Limb (tissue), 2 donors: ENCODE results near the gene FBF1.

Experiments
- DNase-seq, 2 donors: peaks; one replicate each; pipeline ENCODE4 v3.0.0-alpha.2; 2016; ENCODE audit errors: extremely low spot score in 2 of 2

The FBF1 gene

DNA sequence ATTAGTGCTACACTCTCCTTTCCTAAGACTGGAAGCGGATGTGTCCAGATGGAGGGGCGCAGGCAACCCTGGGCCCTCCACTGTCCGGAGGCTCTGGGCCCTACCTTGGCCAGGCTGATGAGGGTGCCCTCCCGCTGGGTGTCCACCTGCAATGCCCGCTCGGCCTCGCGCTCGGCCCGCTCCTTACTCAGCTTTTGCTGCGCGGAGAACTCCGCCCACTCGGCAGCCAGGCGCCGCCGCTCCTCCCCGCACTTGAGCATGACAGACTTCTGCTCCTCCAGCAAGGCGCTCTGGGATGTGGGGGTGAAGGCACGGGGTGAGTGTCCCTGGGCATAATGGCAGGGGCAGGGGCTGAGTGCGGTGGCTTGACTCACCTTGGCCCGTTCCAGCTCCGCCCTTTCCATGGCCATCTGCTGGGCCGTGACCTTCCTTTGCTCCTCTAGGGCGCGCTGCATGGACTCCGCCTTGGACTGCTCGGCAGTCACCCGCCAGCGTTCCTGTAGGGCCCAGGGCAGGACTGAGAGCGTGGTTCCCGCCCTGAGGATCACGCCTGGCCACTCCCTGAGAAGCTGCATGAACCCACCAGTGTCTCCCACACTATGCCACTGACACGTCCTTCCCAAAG lies 26.1 kb downstream of the FBF1 start:
- no peak for DNase-seq

DNA sequence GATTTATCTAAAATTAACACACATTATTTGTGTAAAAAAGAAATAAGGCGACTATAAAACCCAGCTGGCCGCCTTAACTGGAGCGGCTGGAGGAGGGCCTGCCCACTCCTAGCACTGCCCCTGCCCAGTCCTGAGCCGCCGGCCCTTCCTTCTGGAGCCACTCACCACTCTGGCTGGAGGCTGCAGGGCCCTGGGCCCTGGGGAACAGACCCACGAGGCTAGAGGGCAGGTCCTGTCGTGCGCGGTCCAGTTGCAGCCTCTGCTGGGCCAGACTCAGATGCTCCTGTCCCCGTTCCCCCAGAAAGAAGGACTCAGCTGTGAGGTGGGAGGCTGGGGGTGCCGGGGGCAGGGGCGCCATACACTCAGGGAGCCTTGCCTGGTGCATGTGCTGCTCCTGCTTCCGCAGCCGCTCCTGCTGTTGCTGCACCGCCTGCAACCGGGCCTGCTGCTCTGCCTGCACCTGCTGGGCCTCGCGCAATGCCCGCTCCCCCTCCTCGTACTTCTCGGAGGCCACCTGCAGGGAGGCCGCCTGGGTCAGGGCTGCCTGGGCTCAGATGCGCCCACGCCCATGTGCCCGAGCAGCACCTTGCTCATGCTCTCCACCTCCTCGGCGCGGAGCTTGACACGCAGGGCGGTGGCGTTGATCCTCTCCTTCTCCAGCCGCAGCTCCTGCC lies 27.2 kb downstream of the FBF1 start:
- no peak for DNase-seq

DNA sequence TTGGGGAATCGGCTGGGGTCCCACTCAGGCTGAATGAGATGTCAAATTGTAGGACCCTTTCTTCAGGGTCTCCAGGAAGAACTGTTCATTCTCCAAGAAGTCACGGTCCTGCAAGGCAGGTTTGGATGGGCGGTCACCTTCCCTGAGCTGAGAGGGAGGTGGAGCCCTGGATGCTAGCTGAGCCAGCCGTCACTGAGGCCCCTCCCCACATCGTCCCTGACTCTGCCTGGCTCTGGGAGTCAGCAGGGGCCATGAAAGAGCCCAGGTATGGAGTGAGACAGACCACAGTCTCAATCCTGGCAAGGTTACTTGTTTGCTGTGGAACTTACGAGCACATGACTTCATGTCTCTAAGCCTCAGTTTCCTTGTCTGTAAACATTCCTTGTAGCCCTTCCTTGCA lies 30.1 kb downstream of the FBF1 start:
- DNase-seq, result no peak

DNA sequence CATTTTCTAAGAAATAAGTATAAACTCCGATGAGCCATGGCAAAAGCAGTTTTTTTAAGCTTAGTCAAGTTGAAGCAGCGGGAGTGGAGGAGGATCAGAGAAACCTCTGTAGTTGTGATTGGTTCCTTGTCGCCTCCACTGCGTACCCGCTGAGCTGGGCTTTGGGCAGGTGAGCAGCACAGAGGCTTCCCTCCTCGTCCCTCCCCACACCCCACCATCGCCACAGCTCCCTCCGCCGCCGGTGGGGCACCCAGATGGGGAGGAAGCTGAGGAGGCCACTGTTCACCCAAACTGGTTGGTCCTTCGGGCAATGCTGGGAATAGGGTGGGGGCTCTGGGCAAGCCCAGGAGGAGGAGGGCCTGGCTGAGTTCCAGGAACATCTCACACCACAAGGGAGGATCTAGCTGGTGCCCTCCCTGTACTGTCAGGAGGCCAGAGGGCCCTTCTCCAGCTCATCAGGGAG lies 31.0 kb downstream of the FBF1 start:
- DNase-seq, result no peak

DNA sequence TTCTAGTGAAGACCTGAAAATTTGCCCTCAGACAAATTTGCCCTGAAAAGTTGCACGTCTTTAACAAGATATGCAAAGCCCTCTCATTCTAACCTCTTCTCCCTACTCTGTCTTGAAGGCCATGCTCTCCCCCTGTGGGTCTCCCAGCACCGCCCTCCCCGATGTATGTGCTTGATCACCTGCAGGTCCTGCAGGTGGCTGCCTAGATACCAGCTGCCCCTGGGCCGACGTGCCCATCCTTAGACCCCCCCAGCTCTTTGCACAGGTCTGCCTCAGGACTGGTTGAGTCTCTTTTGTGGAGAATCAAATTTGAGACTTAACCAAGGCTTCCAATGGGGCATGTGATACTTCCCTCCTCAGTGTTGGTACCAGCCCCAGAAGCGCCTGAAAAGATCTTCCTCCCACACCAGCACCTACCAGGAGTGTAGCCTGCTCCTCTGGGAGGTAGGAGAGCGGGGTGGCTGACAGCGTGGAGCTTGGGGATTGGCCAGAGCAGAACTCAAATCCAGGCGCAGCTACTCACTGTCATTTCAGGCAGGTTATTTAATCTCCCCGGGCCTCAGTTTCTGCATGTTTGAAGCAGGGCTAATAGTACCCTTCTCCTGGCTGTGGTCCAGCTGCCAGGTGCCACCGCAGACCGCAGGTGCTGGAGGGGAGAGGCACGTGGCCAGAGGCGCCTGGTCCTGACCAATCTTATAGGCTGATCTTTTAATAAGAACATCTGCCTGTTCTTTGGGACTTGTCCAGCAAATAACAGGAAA lies 31.6 kb downstream of the FBF1 start:
- no peak for DNase-seq

DNA sequence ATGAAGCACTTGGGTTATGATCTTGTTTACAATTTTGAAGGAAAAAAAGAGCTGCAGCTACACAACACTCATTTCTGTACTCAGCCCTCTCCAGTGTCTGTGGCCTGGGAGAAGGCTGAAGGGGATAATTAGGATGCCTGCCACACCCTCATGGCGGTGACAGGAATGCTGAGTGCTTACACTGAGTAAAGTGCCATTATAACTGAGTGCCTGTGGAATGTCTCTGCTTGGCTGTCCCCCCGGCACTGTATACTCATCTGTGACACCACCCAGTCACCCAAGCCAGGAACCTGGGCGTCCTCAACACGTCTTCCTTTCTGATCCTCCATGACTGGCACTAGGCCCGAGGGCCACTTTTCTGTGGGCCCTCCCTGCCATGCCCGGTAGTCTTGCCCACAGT lies 32.6 kb downstream of the FBF1 start:
- DNase-seq, result no peak

DNA sequence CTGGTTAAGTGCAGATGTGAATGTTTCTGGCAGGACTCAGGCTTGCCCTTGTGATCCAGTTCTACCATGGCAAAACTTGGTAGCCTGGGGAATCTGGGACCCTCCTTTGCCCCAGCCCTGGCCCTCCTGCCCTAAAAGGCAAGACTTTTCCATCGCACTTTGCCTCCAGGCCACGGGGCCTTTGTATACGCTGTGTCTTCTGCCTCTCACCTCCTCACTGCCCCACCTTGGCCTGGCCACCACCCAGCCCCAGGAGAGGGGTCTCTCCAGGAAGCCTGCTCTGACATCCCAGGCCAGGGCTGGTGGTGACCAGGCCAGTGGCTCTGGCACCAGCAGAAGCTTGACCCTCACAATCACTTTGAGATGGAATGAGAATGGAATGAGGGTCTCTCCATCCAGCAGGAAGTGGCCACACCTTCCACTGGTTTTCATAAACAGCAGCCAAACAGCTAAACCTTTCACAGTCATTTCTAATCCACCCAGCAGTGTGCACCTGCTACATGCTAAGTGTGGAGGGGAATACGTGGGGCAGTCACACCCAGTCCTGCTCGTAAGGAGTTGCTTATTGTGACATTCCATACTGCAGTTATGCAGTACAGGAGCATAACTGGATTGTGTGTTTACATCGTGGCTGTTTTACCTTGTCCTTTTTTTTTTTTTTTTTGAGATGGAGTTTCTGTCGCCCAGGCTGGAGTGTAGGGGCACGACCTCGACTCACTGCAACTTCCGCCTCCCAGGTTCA lies 34.5 kb downstream of the FBF1 start:
- DNase-seq, result no peak

DNA sequence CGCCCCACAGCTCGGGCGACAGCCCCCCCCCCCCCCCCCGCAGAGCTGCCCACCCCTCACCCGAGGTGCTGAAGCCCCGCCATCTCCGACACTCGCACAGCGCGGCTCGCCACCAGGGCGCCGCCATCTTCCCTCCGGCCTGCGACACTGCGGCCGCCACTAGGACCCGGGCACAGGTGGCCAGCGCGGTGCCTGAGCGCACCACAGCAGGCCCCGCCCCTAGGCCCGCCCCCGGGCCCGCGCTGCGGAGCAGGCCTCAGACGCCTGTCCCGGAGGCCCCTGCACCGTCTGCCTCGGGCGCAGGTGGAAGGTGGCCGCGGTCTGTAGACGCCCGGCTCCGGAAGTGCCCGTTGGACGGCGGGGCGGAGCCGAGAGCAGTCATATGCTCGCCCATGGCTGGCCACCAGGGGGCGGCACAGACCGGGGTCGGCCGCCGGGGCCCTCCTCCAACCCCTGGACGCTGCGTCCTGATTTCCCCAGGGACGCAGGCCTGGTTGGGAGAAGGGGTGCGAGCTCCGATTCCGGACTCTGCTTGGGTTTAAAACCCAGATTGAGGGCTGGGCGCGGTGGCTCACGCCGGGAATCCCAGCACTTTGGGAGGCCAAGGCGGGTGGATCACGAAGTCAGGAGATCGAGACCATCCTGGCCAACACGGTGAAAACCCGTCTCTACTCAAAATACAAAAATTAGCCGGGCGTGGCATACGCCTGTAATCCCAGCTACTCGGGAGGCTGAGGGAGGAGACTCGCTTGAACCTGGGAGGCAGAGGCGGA lies 35.9 kb downstream of the FBF1 start, which contains the start of gene MRPL38:
TSS of gene MRPL38 (minus strand) at position 136 of the 773 bp plus-strand sequence. CDS start at position 127, 9 bp downstream.
- peak; percentile 89 to 93 for DNase-seq

DNA sequence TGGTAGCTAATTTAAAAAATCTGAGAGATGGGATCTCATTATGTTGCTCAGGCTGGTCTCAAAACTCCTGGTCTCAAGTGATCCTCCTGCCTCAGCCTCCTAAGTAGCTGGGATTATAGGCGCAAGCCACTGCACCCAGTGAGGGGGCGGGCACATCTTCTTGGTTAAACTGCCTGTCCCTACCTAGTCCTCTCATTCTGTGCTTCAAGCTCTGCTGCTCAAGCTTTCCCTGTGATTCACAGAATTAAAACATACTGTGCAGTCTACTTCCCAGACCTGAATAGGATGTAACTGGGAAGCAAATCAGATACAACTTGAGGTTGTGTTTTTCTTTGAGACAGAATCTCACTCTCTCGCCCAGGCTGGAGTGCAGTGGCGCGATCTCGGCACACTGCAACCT lies 38.4 kb downstream of the FBF1 start:
- DNase-seq, result no peak

DNA sequence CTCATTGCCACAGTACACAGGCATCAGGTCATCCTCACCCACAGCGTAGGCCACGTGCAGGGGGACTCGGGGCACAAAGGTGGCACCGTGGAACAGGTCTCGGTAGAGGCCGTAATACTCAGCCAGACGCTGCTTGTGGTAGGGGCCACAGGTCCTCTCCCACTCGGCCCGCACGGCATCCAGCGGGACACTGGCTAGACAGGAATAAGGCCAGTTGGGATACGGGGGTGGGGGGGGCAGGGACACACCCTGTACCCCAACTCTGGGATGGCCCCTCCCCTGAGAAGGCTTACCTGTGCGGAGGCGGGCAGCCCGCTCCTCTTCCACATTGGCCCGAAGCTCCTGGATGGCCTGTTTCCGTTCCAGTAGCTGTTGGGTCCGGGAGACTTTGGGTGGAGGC lies 39.1 kb downstream of the FBF1 start:
- no peak for DNase-seq

DNA sequence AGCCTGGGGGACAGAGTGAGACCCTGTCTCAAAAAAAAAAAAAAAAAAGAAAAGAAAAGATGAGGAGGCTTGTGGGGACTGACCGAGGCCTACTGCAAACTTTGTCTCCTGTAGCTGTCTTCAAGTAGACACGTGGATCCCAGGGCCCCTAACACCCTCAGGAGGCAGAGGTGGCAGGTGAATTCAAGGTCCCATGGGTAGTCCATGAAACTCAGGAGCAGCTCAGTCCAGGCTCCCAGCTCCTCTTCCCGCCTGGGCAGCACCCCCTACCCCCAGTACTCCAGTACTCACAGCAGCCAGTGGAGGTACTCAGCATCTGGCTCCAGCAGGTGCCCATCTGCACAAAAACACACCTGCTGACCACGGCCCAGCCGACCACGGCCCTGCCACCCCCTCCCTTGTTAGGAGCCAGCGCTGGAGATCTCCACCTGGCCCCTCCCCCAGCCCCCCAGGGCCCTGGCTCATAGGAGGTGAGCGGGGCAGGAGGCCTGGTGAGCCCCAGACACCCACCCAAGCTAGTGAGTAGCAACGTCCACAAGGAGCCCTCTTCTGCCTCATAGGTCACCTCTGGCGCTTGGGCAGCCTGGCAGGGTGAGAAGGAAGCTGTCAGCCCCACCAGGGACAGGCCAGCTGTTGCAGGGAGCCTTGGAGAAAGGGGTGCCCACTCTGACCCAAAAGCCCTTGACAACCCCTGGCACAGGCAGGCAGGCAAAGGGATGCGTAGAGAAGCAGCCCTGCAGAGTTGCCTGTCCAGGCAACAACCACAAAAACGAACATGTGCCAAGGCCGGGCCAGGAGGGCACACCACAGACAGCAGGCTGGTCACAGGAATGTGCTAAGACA lies 39.9 kb downstream of the FBF1 start:
- peak in 1 of 2 donors; percentile 27 for DNase-seq

DNA sequence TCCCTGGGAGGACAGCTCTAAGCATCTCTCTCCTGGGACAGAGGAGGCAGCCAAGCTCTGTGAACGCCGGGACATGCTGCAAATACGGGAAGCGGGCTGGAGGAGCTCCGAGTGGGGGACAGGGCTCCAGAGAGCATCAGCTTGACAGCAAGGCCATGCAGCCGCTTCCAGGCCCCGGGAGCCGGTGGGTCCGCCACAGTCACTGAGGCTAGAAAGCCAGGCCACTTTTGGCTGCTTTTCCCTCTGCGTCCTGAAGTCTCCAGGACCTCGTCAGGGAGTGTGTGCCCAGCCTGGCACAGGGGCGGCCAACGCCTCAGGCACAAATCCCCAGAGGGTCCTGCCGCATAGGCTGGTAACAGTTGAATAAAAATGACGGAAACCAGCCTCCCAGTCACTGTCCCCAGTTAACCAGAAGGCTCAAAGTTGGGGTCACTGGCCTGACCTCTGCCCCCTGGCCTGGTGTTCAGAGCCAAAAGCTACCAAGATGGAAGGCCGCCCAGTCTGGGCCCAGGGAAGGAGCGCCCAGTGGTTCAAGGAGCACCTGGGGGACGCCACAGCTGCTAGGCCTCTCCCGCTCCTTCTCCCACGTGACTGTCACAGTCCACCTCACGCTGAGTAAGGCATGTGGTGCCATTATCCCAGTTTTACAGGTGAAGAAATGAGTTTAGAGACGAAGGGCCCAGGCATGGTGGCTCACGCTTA lies 40.9 kb downstream of the FBF1 start:
- no peak for DNase-seq

DNA sequence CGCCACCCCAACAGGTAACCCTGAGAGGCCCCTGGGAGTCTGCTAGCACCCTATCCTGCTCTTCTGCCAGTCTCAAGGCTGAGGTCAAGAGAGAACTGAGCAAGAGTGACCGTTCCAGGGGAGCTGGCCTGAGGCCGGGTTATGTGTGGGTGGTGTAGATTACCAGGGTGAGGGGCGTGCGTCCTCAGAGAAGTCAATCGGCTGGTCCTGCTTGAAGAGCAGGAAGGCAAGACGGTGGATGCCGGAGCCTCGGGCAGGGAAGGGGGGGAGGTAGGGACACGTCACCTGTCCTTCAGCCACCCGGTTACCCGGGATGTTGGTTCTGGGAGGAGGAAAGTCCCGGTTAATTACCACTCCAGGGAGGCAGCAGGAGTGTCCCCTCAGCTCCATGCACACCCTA lies 41.5 kb downstream of the FBF1 start:
- DNase-seq, result peak in 1 of 2 donors; percentile 27

DNA sequence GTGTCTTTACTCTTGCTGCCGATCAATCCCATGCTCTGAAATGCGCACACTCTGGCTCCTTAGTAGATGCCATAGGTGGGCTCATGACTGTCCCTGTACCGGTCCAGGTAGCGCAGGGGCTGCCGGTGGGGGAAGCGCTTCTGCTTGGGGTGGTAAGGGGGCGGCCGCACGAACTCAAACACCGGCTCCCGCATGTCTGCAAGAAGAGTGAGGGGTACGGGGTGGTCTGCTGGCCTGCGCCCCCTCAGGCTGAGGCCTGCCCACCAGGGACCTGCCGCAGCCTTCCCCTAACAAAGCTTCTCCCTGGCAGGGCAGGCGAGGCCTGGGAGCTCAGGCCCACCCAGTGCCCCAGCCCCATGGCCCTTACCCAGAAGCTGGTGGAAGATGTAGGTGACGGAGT lies 42.1 kb downstream of the FBF1 start:
- DNase-seq, result no peak

DNA sequence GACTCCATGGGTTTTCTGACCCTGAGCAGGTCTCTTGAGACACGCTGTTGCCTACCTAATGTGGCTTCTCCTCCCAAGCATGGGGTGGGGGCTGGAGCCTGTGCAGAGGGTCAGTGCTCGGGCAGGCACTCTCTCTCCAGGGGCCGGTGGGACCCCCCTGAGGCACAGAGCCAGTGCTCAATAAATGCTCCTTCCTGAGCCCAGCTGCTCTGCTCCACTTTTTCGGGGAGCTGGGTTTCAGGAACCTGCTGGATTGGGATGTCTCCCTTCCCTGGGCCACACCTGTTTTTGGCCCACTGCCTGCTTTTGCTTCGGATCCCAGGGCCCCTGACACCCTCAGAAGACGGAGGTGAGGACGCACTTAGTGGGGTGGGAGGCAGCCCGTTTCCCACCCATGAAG lies 42.8 kb downstream of the FBF1 start:
- DNase-seq, result peak in 1 of 2 donors; percentile 29

DNA sequence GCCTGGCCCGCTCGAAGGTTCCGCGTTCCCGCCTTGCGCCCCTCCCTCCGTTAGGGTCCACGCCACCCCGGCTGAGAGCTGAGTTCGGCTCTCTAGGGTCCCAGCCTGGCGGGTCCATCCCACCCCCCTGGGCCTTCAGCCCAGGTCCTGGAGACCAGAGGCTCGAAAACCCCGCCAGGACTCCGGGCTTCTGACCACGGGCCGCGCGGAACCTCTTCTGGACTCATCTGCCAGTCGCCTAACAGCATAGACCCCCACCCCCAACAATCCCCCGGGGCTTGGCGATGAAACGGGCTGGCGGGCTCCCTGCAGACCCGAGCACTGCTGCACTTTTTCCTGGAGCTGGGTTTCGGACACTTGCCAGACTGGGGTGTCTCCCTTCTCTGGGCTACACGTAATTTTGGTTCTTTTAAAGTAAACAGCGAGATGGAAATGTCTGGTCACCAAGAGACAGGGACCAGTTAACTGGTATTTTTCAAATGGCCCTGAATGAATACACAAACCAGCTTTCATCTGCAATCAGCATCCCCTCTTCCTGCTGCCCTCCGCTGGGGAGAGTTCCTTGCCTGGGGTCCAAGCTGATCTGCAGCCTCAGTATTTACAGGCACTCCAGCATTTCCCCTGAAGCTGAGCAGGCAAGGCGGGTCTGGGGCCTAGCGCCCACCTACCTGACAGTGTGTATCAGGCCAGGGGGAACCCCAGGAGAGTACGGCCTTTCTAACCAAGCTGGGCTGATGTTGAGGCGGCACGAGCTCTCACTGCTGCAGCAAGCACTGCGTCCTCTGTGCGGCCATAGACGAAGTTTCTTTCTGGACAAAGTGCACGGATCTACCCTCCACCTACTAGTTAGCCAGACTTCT lies 43.5 kb downstream of the FBF1 start:
- peak in 1 of 2 donors; percentile 26 for DNase-seq

DNA sequence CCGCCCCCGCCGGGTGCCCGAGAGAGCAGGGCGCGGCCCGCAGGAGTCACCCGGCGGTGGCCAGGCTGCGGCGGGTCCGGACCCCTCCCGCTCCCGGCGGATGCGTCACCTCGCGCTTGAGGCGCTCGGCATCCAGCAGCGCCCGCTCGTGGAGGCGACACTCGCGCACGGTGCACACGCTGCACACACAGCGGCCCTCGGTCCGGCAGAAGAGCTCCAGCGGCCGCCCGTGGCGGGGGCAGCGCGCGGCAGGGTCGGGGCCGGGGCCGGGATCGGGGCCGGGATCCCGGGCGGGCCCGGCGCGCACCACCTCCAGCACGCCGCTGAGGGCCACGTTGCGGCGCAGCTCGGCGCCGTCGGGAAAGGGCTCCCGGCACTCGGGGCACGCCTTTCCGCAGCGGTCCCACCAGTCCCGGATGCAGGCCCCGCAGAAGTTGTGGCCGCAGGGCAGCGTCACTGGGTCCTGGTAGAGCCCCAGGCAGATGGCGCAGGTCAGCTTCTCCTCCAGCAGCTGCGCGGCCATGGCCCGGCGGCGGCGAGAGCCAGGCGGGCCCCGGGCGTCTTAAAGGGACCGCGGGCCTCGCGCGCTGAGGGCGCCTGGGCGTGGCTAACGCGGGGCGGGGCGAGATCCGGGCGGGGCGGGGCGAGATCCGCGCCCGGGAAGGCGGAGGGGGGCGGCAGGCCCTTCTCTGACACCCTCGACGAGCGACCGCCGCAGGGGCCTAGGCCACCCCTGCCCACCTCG lies 44.3 kb downstream of the FBF1 start, which contains the start of gene TRIM65:
TSS of gene TRIM65 (minus strand) at position 537 of the 745 bp plus-strand sequence. CDS start at position 523, 14 bp downstream.
- DNase-seq, result peak; percentile 76 to 87
